Measurements from ENCODE around the gene WDFY4. TPM values are rescaled to one million over a fixed set of nuclear protein-coding genes. Genes with fewer than 3 reads are reported as not detected.

The WDFY4 gene
- polyA plus RNA-seq, 2 of the 4 experiments (the other 2 are of a cell fraction), result not detected

GRCh38 chr10:48695636-48696534 lies 11.2 kb downstream of the WDFY4 start:
- ATAC-seq, result no peak
- Histone ChIP-seq H3K27ac (no peak overlapping the region), H3K9me3 (no peaks in the 10 kb centered on the region), H3K4me2 (no peak overlapping the region), H3K4me1 (no peaks in the 10 kb centered on the region), H3K4me3 (no peak overlapping the region)
- no peak for DNase-seq (ENCODE audit: low read depth in 1 of 2, low spot score in 1 of 2)
- TF ChIP-seq BCL3 (IDR thresholded peaks at IDR 0.05) (no peak), HOXB13 (CRISPR knock-in tag; IDR thresholded peaks at IDR 0.05; ENCODE audit: low read depth) (no peak), MAZ (IDR thresholded peaks at IDR 0.05; ENCODE audit: borderline replicate concordance, low read depth, low read length) (no peak)
- CTCF ChIA-PET, result interaction anchor here (0.7 to 2.9 kb wide), 2 partner anchors 40 to 1401 kb away, joined by 3 to 8 read pairs; no protein-coding TSS in a partner anchor
- no peak for FAIRE-seq
- POLR2A ChIA-PET, result no interaction called here
- 33% methylated on average over 10 of the region's 13 CpGs for WGBS (ENCODE audit: missing lambda C conversion rate)

- WGBS (ENCODE audit: missing lambda C conversion rate), result 12% methylated on average over 4 of the region's 4 CpGs
- CTCF ChIA-PET, result no interaction called here
- Histone ChIP-seq H3K4me1 (no peaks in the 10 kb centered on the region), H3K4me3 (no peak overlapping the region), H3K4me2 (no peak overlapping the region), H3K27ac (no peak overlapping the region), H3K9me3 (no peaks in the 10 kb centered on the region)
- ATAC-seq (no peak), DNase-seq (ENCODE audit: low read depth in 1 of 2, low spot score in 1 of 2) (no peak), FAIRE-seq (no peak)
- POLR2A ChIA-PET, result no interaction called here
- TF ChIP-seq TFCP2L1 (CRISPR knock-in tag; IDR thresholded peaks at IDR 0.05) (no peak), POLR2AphosphoS2 (conservative IDR thresholded peaks at IDR 0.05; ENCODE audit: low read length) (no peak), CBX8 (IDR thresholded peaks at IDR 0.05) (no peak), HOXB13 (CRISPR knock-in tag; IDR thresholded peaks at IDR 0.05; ENCODE audit: low read depth) (no peak), GATA3 (IDR thresholded peaks at IDR 0.05; ENCODE audit: borderline replicate concordance) (no peak), HOXA7 (CRISPR knock-in tag; IDR thresholded peaks at IDR 0.05) (no peak), SREBF2 (IDR thresholded peaks at IDR 0.05) (no peak), ELK1 (IDR thresholded peaks at IDR 0.05; ENCODE audit: low read depth, low read length) (no peak), EHF (CRISPR knock-in tag; IDR thresholded peaks at IDR 0.05) (no peak), CEBPB (IDR thresholded peaks at IDR 0.05) (no peak), ZSCAN20 (CRISPR knock-in tag; IDR thresholded peaks at IDR 0.05) (no peak), MAX (IDR thresholded peaks at IDR 0.05) (no peak), ZC3H11A (IDR thresholded peaks at IDR 0.05) (no peak), KDM5A (IDR thresholded peaks at IDR 0.05) (no peak), CBX2 (IDR thresholded peaks at IDR 0.05; ENCODE audit: borderline replicate concordance, low read depth) (no peak)
Measured at GRCh38 chr10:48696535-48696873, 11.8 kb downstream of the WDFY4 start.

GRCh38 chr10:48697091-48697490 lies 12.4 kb downstream of the WDFY4 start:
- Histone ChIP-seq H3K4me1 (no peaks in the 10 kb centered on the region), H3K4me2 (no peak overlapping the region), H3K4me3 (no peak overlapping the region), H3K27ac (no peak overlapping the region), H3K9me3 (no peaks in the 10 kb centered on the region)
- ATAC-seq (no peak), FAIRE-seq (no peak), DNase-seq (ENCODE audit: low read depth in 1 of 2, low spot score in 1 of 2) (no peak)
- POLR2A ChIA-PET, result no interaction called here
- 0% methylated on average over 1 of the region's 5 CpGs for WGBS (ENCODE audit: missing lambda C conversion rate)
- CTCF ChIA-PET, result no interaction called here
- no peak for TF ChIP-seq POLR2AphosphoS2 (conservative IDR thresholded peaks at IDR 0.05; ENCODE audit: low read length)
- no peak for TF ChIP-seq E2F6 (IDR thresholded peaks at IDR 0.05; ENCODE audit: borderline replicate concordance, low read depth)
- TF ChIP-seq BCL3 (IDR thresholded peaks at IDR 0.05), result no peak
- no peak for TF ChIP-seq MAX (IDR thresholded peaks at IDR 0.05)
- TF ChIP-seq ATOH8 (CRISPR knock-in tag; IDR thresholded peaks at IDR 0.05; ENCODE audit: low read depth), result no peak
- TF ChIP-seq JUNB (IDR thresholded peaks at IDR 0.05), result no peak
- TF ChIP-seq HMGXB4 (CRISPR knock-in tag; IDR thresholded peaks at IDR 0.05; ENCODE audit: borderline replicate concordance), result no peak
- no peak for TF ChIP-seq RAD21 (conservative IDR thresholded peaks at IDR 0.05 in 1 of 2, IDR thresholded peaks at IDR 0.05 in 1 of 2)
- no peak for TF ChIP-seq NPAS2 (CRISPR knock-in tag; IDR thresholded peaks at IDR 0.05; ENCODE audit: borderline replicate concordance)
- TF ChIP-seq ZSCAN20 (CRISPR knock-in tag; IDR thresholded peaks at IDR 0.05), result no peak
- no peak for TF ChIP-seq CHD4 (IDR thresholded peaks at IDR 0.05; ENCODE audit: borderline replicate concordance)
- TF ChIP-seq RARB (CRISPR knock-in tag; IDR thresholded peaks at IDR 0.05), result no peak
